Prostate gland (tissue), 2 donors: ENCODE measurements around the gene GRM8.

ENCODE experiments used
- POLR2A ChIP-seq: fragments of 450-650 bp; IDR thresholded peaks from one replicate; pipeline ENCODE4 v1.6.1; 2016; ENCODE audit warnings: antibody characterized with exemption, mild to moderate bottlenecking
- POLR2AphosphoS5 ChIP-seq: sonication (generic); formaldehyde crosslinking; IDR thresholded peaks from one replicate; pipeline ENCODE4 v1.6.1; 2017; ENCODE audit warnings: antibody characterized with exemption
- TF ChIP-seq, protein P1 (sequence below), 4 experiments: fragments of 200-600 bp in 2 of 4; fragments of 450-650 bp in 2 of 4; sonication (generic) in 2 of 4; IDR thresholded peaks; 1 replicate in 3 of 4; 2 replicates in 1 of 4; pipeline ENCODE4 v1.5.1; 2016 to 2019; ENCODE audit warnings: antibody characterized with exemption in 4 of 4, mild to moderate bottlenecking in 2 of 4, moderate library complexity in 2 of 4

DNA sequence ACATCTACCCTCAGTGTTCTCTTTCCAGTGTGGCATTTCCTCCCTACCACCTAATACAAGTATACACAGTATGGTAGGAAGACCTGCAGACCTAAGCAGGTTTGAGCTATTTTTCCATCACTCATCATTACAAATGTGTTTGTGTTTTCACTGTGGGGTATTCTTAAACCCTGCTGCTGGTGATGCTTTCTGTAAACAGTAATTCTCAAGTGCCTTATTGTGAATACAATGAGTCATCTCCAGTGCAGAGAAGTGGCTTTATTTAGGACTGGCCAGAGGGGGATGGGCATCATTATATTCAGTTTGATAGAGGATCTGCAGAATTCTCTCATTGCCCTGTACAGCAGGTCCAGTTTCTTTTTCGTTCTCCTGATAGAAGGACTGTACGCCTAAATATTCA, 63.7 kb downstream of the GRM8 start:
- TF ChIP-seq, protein P1, sequence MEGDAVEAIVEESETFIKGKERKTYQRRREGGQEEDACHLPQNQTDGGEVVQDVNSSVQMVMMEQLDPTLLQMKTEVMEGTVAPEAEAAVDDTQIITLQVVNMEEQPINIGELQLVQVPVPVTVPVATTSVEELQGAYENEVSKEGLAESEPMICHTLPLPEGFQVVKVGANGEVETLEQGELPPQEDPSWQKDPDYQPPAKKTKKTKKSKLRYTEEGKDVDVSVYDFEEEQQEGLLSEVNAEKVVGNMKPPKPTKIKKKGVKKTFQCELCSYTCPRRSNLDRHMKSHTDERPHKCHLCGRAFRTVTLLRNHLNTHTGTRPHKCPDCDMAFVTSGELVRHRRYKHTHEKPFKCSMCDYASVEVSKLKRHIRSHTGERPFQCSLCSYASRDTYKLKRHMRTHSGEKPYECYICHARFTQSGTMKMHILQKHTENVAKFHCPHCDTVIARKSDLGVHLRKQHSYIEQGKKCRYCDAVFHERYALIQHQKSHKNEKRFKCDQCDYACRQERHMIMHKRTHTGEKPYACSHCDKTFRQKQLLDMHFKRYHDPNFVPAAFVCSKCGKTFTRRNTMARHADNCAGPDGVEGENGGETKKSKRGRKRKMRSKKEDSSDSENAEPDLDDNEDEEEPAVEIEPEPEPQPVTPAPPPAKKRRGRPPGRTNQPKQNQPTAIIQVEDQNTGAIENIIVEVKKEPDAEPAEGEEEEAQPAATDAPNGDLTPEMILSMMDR (IDR thresholded peaks at IDR 0.05), result no peak
- TF ChIP-seq POLR2AphosphoS5 (no peak), POLR2A (no peak)
